C4-2B (cell line): ENCODE data around the gene ERC2.

Experiments
- ZFX ChIP-seq: fragments of 450-650 bp; IDR thresholded peaks from 2 replicates; pipeline ENCODE4 v1.6.1; 2017
- TF ChIP-seq, protein P1 (sequence below): fragments of 450-650 bp; conservative IDR thresholded peaks from 2 replicates; pipeline ENCODE4 v1.5.1; 2017; ENCODE audit warnings: mild to moderate bottlenecking

DNA sequence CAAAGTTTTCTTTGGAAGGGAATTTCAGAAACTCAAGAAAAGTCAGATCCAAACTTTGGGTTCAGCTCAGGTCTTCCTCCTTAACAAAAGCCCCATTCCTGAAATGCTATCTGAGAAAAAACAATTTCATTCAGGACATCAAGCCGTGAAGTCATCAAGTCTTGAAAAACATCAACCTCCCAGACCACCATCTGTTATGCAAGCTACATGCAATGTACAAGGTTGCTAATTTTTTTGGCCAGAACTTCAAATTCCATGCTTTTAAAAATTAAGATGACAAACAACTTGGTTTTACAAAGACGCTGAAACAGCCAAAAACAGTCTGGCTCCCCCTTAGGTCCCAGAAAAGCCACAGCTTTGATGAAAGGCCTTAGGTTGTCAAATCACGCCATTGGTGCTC lies 927.3 kb downstream of the ERC2 start:
- TF ChIP-seq, protein P1, sequence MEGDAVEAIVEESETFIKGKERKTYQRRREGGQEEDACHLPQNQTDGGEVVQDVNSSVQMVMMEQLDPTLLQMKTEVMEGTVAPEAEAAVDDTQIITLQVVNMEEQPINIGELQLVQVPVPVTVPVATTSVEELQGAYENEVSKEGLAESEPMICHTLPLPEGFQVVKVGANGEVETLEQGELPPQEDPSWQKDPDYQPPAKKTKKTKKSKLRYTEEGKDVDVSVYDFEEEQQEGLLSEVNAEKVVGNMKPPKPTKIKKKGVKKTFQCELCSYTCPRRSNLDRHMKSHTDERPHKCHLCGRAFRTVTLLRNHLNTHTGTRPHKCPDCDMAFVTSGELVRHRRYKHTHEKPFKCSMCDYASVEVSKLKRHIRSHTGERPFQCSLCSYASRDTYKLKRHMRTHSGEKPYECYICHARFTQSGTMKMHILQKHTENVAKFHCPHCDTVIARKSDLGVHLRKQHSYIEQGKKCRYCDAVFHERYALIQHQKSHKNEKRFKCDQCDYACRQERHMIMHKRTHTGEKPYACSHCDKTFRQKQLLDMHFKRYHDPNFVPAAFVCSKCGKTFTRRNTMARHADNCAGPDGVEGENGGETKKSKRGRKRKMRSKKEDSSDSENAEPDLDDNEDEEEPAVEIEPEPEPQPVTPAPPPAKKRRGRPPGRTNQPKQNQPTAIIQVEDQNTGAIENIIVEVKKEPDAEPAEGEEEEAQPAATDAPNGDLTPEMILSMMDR, result no peak
- no peak for TF ChIP-seq ZFX
